Measurements from ENCODE around the gene PGS1.
A peak's percentile ranks its signal among the peaks of the same experiment; 100 is the strongest.

The PGS1 gene

GRCh38 chr17:78349891-78350642 lies 28.4 kb upstream of the PGS1 start:
- Histone ChIP-seq H3K9me3 (no peaks in the 10 kb centered on the region), H3K4me3 (no peak overlapping the region), H3K36me3 (no peaks in the 10 kb centered on the region), H3K4me1 (peaks cover 0 to 37% (median 31%) of the 10 kb centered on the region in 4 donors), H3K27ac (no peak overlapping the region), H3K27me3 (no peaks in the 10 kb centered on the region)
- no peak for TF ChIP-seq CTCF (IDR thresholded peaks at IDR 0.05)
- no peak for DNase-seq
- intact Hi-C loops (cut with DNase I; ENCODE audit: low total_unique reads), result no loop called here

- no peaks in the 10 kb centered on the region for H3K27me3 ChIP-seq
- H3K9me3 ChIP-seq, result no peaks in the 10 kb centered on the region
- H3K4me3 ChIP-seq, result no peak overlapping the region
- peaks cover 0 to 44% (median 39%) of the 10 kb centered on the region in 4 donors for H3K4me1 ChIP-seq
- no peaks in the 10 kb centered on the region for H3K36me3 ChIP-seq
- peak; percentile 97 for DNase-seq
- H3K27ac ChIP-seq, result peak overlapping the region; percentile 90 to 91
- intact Hi-C loops (cut with DNase I; ENCODE audit: low total_unique reads), result no loop called here
- no peak for TF ChIP-seq CTCF (IDR thresholded peaks at IDR 0.05)
These were observed 26.9 kb upstream of the PGS1 start for GRCh38 chr17:78351449-78352006.

GRCh38 chr17:78353834-78354233 lies 24.6 kb upstream of the PGS1 start:
- Histone ChIP-seq H3K4me1 (peaks cover 0 to 67% (median 60%) of the 10 kb centered on the region in 4 donors), H3K27ac (peak overlapping the region; percentile 90 to 91), H3K27me3 (no peaks in the 10 kb centered on the region), H3K9me3 (no peaks in the 10 kb centered on the region), H3K4me3 (peak overlapping the region; percentile 44 to 59), H3K36me3 (peaks cover 0 to 16% (median 16%) of the 10 kb centered on the region in 3 donors)
- intact Hi-C loops (cut with DNase I; ENCODE audit: low total_unique reads), result no loop called here
- no peak for DNase-seq
- TF ChIP-seq CTCF (IDR thresholded peaks at IDR 0.05), result no peak

- H3K27ac ChIP-seq, result peak overlapping the region; percentile 90 to 91
- intact Hi-C loops (cut with DNase I; ENCODE audit: low total_unique reads), result no loop called here
These were observed 23.3 kb upstream of the PGS1 start for GRCh38 chr17:78355045-78355641.

GRCh38 chr17:78355701-78356100 lies 22.7 kb upstream of the PGS1 start:
- peaks cover 0 to 17% (median 16%) of the 10 kb centered on the region in 3 donors for H3K36me3 ChIP-seq
- intact Hi-C loops (cut with DNase I; ENCODE audit: low total_unique reads), result no loop called here
- H3K27ac ChIP-seq, result peak overlapping the region in 1 of 2 donors; percentile 90
- H3K4me3 ChIP-seq, result no peak overlapping the region
- peaks cover 0 to 79% (median 69%) of the 10 kb centered on the region in 4 donors for H3K4me1 ChIP-seq
- H3K9me3 ChIP-seq, result no peaks in the 10 kb centered on the region
- no peak for DNase-seq
- no peak for TF ChIP-seq CTCF (IDR thresholded peaks at IDR 0.05)
- no peaks in the 10 kb centered on the region for H3K27me3 ChIP-seq

More at GRCh38 chr17:78355045-78355641, 23.3 kb upstream of the PGS1 start:
- Histone ChIP-seq H3K27me3 (no peaks in the 10 kb centered on the region), H3K4me3 (no peak overlapping the region), H3K4me1 (peaks cover 0 to 73% (median 64%) of the 10 kb centered on the region in 4 donors), H3K9me3 (no peaks in the 10 kb centered on the region), H3K36me3 (peaks cover 0 to 17% (median 16%) of the 10 kb centered on the region in 3 donors)
- TF ChIP-seq CTCF (IDR thresholded peaks at IDR 0.05), result no peak
- DNase-seq, result no peak
